Measurements from ENCODE around the gene ZNF823.

GRCh38 chr19:11752244-11752736 lies 13.5 kb upstream of the ZNF823 start:
- TF ChIP-seq POLR2A (IDR thresholded peaks at IDR 0.05; ENCODE audit: low read depth) (no peak), CTCF (IDR thresholded peaks at IDR 0.05) (no peak), POLR2AphosphoS5 (IDR thresholded peaks at IDR 0.05) (no peak)

Data from esophagus muscularis mucosa (tissue), 3 donors.